Activated CD8-positive, alpha-beta T cell treated with anti-CD3 and anti-CD28 coated beads for 36 hours (primary cell): Measurements from ENCODE around the gene AHNAK. TPM values are rescaled to one million over a fixed set of nuclear protein-coding genes. Genes with fewer than 3 reads are reported as not detected.

Source experiments
- ATAC-seq: fragments of 200-7000 bp; cut with Tn5 transposase; one replicate; pipeline ENCODE4 v1.10.0; 2021; ENCODE audit warnings: mild to moderate bottlenecking, moderate library complexity
- CTCF ChIA-PET: fragments of 350-600 bp; sonication (Branson Sonifier 250); formaldehyde crosslinking; loops from one replicate; lab custom pipeline; 2021; ENCODE audit warnings: antibody characterized with exemption; lab: Charles Lee
- POLR2A ChIA-PET: fragments of 350-600 bp; sonication (Branson Sonifier 250); formaldehyde crosslinking; loops from one replicate; lab custom pipeline; 2021; ENCODE audit warnings: antibody characterized with exemption; lab: Charles Lee
- DNase-seq: peaks from one replicate; pipeline ENCODE4 v3.0.0-alpha.2; 2020
- H3K27ac Mint-ChIP-seq: one replicate; pipeline ENCODE4 v1.8.0; 2021; ENCODE audit warnings: mild to moderate bottlenecking, mixed read lengths
- H3K27me3 Mint-ChIP-seq: one replicate; pipeline ENCODE4 v1.8.0; 2021; ENCODE audit warnings: mixed read lengths
- H3K36me3 Mint-ChIP-seq: one replicate; pipeline ENCODE4 v1.8.0; 2021; ENCODE audit warnings: low read depth, mixed read lengths
- H3K4me1 Mint-ChIP-seq: one replicate; pipeline ENCODE4 v1.8.0; 2021; ENCODE audit warnings: low read depth, mixed read lengths
- H3K4me3 Mint-ChIP-seq: one replicate; pipeline ENCODE4 v1.8.0; 2021; ENCODE audit warnings: mild to moderate bottlenecking, moderate library complexity, mixed read lengths
- H3K9me3 Mint-ChIP-seq: one replicate; pipeline ENCODE4 v1.8.0; 2021; ENCODE audit warnings: mixed read lengths
- intact Hi-C: fragments of 100-400 bp; cut with micrococcal nuclease; formaldehyde crosslinking; loops from one replicate; pipeline ENCODE4 v1.10.0; 2022
- total RNA-seq, 2 experiments: library from RNA; stranded (reverse); gene quantifications; one replicate each; pipeline ENCODE4 v1.2.3, GENCODE V29; 2021
- TF ChIP-seq, protein P1 (sequence below): fragments of 200-600 bp; IDR thresholded peaks from one replicate; pipeline ENCODE4 v1.8.0; 2022; ENCODE audit warnings: antibody characterized with exemption, mild to moderate bottlenecking

Gene AHNAK
- total RNA-seq, 2 experiments from 2014 or later, result 41.1 to 43.0 TPM

DNA sequence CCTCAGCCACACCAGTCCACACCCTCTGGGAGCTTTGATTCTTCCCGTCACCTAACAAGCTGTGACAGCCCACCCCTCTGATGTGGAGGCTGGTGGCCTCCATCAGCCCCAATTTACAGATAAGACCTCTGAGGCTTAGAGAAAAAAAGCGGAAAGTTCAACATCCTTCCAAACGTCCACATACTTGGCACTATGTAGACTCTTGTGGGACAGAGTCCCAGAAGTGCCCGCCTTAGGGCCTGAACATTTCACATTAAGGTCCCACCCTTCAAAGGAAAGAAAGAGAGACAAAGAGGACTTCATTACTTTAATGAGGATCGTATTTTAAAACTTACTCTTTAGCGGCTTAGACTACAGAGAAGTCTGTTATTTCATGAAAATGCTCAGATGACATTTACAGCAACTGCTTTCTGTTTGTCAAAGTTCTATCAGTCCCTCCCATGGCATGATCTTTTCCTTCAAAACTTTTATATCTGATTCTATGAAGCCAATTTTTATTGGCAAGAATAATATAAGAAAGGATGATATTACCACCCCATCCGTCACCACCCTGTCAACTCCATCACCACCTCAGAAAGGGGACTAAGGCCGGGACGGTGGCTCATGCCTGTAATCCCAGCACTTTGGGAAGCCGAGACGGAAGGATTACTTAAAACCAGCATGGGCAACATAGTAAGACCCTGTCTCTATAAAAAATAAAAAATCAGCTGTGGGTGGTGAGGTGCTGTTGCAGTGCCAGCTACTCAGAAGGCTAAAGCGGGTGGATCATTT, 143.5 kb downstream of the AHNAK start:
- Mint-ChIP-seq H3K4me1 (peaks cover 46% of the 10 kb centered on the region), H3K4me3 (peak overlapping the region; percentile 76), H3K27ac (peak overlapping the region; percentile 89), H3K9me3 (no peaks in the 10 kb centered on the region), H3K36me3 (no peaks in the 10 kb centered on the region), H3K27me3 (no peaks in the 10 kb centered on the region)
- DNase-seq (no peak), ATAC-seq (no peak)
- intact Hi-C loops, result no loop called here
- ChIA-PET POLR2A (interaction anchor here (1.4 to 2.4 kb wide), 2 partner anchors 140 to 268 kb away, joined by 4 to 9 read pairs; partner anchors contain the start of genes LBHD1 and UQCC3), CTCF (interaction anchor here (0.6 to 4.6 kb wide), 6 partner anchors 8 to 140 kb away, joined by 3 to 34 read pairs (median 10); no protein-coding TSS in a partner anchor)
- TF ChIP-seq, protein P1, sequence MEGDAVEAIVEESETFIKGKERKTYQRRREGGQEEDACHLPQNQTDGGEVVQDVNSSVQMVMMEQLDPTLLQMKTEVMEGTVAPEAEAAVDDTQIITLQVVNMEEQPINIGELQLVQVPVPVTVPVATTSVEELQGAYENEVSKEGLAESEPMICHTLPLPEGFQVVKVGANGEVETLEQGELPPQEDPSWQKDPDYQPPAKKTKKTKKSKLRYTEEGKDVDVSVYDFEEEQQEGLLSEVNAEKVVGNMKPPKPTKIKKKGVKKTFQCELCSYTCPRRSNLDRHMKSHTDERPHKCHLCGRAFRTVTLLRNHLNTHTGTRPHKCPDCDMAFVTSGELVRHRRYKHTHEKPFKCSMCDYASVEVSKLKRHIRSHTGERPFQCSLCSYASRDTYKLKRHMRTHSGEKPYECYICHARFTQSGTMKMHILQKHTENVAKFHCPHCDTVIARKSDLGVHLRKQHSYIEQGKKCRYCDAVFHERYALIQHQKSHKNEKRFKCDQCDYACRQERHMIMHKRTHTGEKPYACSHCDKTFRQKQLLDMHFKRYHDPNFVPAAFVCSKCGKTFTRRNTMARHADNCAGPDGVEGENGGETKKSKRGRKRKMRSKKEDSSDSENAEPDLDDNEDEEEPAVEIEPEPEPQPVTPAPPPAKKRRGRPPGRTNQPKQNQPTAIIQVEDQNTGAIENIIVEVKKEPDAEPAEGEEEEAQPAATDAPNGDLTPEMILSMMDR, result no peak

- Mint-ChIP-seq H3K9me3 (no peaks in the 10 kb centered on the region), H3K4me3 (peak overlapping the region; percentile 76), H3K27me3 (no peaks in the 10 kb centered on the region), H3K4me1 (peaks cover 47% of the 10 kb centered on the region), H3K36me3 (peaks cover 2% of the 10 kb centered on the region), H3K27ac (peak overlapping the region; percentile 89)
- peak; percentile 90 for ATAC-seq
- CTCF ChIA-PET, result interaction anchor here (1.0 to 4.6 kb wide), 5 partner anchors 23 to 140 kb away, joined by 3 to 34 read pairs (median 3); no protein-coding TSS in a partner anchor
- TF ChIP-seq, protein P1, result no peak
- intact Hi-C loops, result no loop called here
- peak; percentile 61 for DNase-seq
- POLR2A ChIA-PET, result interaction anchor here (1.0 to 2.4 kb wide), 8 partner anchors 12 to 479 kb away, joined by 3 to 9 read pairs (median 4); partner anchors contain the start of genes LBHD1, SLC3A2 and UQCC3
Observed at GRCh38 chr11:62402226-62402959, 144.2 kb downstream of the AHNAK start.

DNA sequence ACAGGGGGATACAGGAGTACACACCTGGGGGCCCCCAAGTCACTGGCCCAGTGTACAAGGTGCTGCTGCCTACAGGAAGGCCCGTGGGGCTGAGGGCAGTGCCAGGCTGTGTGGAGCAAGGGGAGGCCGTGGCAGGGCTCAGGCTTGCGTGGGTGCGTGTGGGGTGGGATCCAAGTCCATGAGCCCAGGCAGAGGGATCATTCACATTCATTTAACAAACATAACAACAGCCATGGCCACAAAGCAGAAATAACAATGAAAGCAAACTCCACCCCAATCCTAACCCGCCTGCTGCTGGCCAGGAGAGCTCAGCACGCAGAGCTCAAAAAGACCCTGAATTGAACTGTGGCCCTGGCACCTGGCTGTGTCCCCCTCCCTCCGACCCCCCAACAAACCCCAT, 144.8 kb downstream of the AHNAK start:
- ATAC-seq (peak; percentile 41), DNase-seq (no peak)
- Mint-ChIP-seq H3K4me3 (peak overlapping the region; percentile 76), H3K9me3 (no peaks in the 10 kb centered on the region), H3K36me3 (peaks cover 2% of the 10 kb centered on the region), H3K27me3 (no peaks in the 10 kb centered on the region), H3K27ac (peak overlapping the region; percentile 89), H3K4me1 (peaks cover 47% of the 10 kb centered on the region)
- TF ChIP-seq, protein P1, result no peak
- intact Hi-C loops, result no loop called here
- ChIA-PET POLR2A (interaction anchor here (1.0 to 2.4 kb wide), 8 partner anchors 12 to 479 kb away, joined by 3 to 9 read pairs (median 4); partner anchors contain the start of genes LBHD1, SLC3A2 and UQCC3), CTCF (interaction anchor here (0.7 to 4.6 kb wide), 8 partner anchors 9 to 141 kb away, joined by 3 to 34 read pairs (median 3); no protein-coding TSS in a partner anchor)

DNA sequence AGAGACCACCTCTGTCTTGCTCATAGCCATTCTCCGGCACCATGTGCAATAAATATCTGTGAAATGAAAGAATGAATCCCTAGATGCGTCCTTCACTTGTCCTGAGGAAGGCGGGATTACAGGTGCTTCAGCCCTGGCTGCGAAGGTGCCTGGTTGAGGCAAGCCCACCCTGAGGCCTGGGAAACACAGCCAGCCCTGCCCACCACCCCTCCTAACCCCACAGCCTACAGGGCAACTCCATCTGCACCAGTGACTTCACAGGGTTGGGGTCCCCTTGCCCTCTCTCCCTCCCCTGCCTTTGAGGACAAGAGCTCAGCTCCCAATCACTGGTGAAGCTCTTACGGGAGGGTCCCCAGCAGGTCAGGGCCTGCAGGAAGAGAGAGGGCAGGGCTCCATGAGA, 145.2 kb downstream of the AHNAK start:
- ChIA-PET CTCF (interaction anchor here (0.7 to 4.6 kb wide), 8 partner anchors 10 to 320 kb away, joined by 3 to 34 read pairs (median 3); no protein-coding TSS in a partner anchor), POLR2A (interaction anchor here (1.0 to 2.4 kb wide), 6 partner anchors 11 to 173 kb away, joined by 3 to 9 read pairs (median 4); no protein-coding TSS in a partner anchor)
- ATAC-seq, result no peak
- Mint-ChIP-seq H3K4me3 (peak overlapping the region; percentile 76), H3K4me1 (peaks cover 47% of the 10 kb centered on the region), H3K27me3 (no peaks in the 10 kb centered on the region), H3K27ac (peak overlapping the region; percentile 89), H3K9me3 (no peaks in the 10 kb centered on the region), H3K36me3 (peaks cover 2% of the 10 kb centered on the region)
- TF ChIP-seq, protein P1, result no peak
- intact Hi-C loops, result no loop called here
- no peak for DNase-seq
